Right lobe of liver (tissue), 4 donors: ENCODE results near the gene ANKRD33B.
A peak's percentile ranks its signal among the peaks of the same experiment; 100 is the strongest.

Experiments used
- POLR2A ChIP-seq: fragments of 450-650 bp; IDR thresholded peaks from one replicate; pipeline ENCODE4 v1.6.1; 2017; ENCODE audit warnings: antibody characterized with exemption, mild to moderate bottlenecking
- TF ChIP-seq, protein P1 (sequence below), 4 donors: fragments of 200-600 bp in 3 of 4; fragments of 450-650 bp in 1 of 4; IDR thresholded peaks; one replicate each; pipeline versions ENCODE4 v1.5.1 to v1.8.0; 2016 to 2022; ENCODE audit warnings: antibody characterized with exemption in 4 of 4, mild to moderate bottlenecking in 2 of 4
- donor health status: DM: no; HTN: no; CAD: no.
- donor health status: DM: no; HTN: no; CAD: no.
- donor health status: DM: no; HTN: yes; CAD: no.

DNA sequence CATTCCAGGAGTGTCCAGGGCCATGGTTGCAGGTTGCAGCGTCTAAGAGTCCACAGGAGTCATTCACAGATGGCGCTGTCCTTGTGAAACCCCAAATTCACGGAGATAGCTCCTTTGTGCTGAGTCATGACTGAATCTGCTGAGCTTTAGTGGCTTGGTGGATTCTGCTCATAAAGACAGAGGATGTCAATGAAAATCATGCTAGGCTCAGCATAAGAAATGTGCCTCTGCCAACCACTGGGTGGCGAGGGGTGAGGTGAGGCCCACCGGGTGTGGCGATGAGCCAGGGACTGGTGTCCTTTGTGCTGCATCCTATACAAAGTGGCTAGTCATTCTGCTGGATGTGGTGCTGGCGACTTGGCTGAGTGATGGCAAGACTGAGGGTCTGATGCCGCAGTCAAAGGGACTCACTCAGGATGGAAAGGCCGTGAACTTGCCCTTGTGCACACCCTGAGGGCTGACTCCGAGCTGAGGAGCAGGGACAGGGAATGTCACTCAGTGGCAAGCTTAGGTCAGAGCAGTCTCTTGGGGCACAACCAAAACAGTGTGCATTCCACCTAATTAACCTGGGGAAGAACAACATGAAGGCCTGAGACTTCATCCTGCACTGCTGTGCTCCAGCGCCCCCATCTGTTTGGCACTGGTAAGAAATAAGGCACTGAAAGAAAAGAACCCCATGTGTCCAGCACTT, 125.7 kb downstream of the ANKRD33B start:
- TF ChIP-seq, protein P1, sequence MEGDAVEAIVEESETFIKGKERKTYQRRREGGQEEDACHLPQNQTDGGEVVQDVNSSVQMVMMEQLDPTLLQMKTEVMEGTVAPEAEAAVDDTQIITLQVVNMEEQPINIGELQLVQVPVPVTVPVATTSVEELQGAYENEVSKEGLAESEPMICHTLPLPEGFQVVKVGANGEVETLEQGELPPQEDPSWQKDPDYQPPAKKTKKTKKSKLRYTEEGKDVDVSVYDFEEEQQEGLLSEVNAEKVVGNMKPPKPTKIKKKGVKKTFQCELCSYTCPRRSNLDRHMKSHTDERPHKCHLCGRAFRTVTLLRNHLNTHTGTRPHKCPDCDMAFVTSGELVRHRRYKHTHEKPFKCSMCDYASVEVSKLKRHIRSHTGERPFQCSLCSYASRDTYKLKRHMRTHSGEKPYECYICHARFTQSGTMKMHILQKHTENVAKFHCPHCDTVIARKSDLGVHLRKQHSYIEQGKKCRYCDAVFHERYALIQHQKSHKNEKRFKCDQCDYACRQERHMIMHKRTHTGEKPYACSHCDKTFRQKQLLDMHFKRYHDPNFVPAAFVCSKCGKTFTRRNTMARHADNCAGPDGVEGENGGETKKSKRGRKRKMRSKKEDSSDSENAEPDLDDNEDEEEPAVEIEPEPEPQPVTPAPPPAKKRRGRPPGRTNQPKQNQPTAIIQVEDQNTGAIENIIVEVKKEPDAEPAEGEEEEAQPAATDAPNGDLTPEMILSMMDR (IDR thresholded peaks at IDR 0.05), result peak in 1 of 4 donors; percentile 15
- no peak for TF ChIP-seq POLR2A
